GM03348 (cell line): Measurements from ENCODE around the gene PLEKHA7.

Experiments used
- DNase-seq: peaks from one replicate; pipeline ENCODE4 v3.0.0; 2012; ENCODE audit warnings: low spot score

Gene PLEKHA7

GRCh38 chr11:16806791-16807190, 207.4 kb downstream of the PLEKHA7 start:
- no peak for DNase-seq

DNA sequence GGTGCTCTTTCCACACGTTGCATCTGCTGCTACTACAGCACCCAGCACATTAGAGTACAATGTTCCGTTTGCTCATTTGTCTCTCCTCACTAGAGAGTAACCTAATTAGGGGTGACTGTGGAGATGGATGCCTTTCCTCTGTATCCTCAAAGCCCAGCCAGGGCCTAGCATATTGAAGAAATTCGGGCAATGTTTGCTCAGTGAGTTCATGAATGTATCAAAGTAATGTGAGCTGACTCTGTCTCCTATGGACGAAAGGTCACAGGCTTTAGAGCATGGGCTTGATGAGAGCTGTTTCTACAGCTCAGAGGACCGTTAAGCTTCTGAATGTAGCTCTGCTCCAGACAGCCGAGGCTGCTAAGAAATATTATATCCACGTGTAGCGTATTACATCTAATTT, 208.3 kb downstream of the PLEKHA7 start:
- no peak for DNase-seq

DNA sequence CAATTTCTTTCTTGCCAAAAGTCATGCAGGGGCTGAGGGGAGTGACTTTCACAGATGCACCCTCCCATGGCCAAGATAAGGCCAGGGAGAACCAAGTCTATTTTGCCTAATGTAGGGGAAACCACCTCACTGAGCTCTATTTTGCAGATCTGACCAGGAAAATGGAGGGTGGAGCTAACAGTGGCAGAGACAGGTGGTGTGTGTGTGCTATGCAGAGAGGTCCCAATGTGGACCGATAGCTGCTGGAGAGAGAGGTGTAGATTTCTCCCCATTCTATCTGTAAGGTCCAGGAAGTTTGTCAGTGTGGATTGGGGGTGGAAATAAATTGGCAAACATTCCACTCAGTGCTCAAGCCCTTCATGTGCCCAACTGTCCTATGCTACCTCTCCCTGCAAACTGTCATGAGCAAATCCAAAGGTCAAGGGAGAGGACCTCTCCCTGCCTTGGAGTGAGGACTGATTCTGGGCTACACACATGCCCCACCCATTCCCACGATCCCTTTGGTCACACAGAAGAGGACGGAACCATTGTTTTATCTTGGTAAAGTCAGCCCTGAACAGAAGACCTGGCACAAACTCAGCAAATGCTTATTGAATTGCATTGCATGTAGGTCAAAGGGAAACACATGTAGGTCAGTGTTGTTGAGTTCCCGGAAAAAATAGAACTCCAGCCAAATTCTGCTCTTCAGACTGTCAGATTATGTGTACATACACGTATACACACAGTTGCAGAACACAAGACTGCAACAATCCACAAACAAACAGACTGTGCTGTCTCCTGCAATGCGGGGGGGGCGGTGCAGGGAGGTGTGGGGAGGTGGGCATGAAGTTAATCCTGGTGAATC, 209.9 kb downstream of the PLEKHA7 start:
- no peak for DNase-seq

DNA sequence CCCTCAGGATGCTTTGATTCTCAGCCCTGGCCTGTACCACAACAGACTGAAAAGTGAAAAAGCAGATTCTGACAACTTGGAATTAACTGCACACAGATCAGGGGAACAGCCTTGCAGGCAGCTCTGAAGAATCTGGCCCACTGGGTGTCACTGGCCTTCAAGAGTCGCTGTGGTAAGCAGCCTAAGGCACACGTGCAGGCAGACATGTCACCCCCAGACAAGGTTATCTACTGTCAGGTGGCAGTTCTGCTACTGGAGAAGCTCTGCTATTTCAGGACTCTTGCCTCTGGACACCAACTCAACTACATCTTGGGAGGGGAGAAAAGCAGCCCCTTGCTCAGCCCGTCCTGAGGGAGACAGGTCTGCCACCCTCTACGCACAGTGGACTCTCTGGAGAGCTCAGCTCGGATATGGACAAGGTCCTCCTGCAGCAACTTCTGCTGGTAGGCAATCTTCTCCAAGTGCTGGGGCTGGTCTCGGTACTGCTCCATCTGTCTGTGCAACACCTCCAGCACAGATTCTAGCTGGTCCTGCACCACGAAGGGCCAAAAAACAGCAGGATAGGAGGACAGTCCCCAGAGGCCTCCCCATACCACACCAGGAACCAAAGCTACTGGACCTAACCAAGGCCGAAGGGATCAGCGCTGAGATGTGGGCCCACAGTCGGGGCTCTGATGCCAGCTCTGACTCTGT, 212.8 kb downstream of the PLEKHA7 start:
- DNase-seq, result no peak

- no peak for DNase-seq
Observed at GRCh38 chr11:16800382-16800781, 213.8 kb downstream of the PLEKHA7 start.

DNA sequence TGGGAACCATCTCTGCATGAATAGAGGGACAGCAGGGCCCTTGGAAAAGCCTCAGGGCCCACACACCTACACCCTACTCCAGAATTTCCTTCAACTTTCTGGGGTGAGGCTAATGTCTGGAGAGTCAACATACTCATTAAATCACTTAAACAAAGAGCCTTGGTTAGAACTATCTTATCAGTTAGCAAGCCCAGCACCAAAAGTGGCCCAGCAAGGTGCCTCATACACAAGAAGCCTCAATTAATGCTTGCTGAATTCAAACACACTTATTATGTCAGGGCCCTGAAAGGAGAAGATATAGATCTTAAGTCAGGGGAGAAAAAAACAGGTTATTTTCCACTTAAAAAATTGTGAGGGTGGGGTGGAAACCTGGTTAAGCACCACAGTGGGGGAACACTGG, 214.3 kb downstream of the PLEKHA7 start:
- no peak for DNase-seq

GRCh38 chr11:16799221-16799620, 215.0 kb downstream of the PLEKHA7 start:
- no peak for DNase-seq

DNA sequence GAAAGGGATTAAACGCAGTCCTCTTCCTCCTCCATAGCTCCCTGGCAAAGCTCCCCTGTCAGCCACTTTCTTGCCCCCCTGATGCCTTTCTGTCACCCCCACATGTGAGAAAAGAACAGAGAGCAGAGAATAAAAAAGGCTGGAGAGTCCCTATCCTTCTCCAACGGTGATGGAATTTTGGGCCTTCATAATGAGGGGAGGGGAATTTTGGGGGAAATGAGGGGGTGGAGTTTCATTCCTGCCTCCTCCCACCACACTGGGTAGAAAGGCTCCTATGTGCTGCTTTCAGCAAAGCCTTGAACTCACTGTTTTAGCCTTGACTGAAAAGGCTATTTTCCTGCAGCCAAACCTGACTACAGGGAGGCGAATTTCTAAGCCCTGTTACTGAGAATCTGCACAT, 216.4 kb downstream of the PLEKHA7 start:
- DNase-seq, result no peak

DNA sequence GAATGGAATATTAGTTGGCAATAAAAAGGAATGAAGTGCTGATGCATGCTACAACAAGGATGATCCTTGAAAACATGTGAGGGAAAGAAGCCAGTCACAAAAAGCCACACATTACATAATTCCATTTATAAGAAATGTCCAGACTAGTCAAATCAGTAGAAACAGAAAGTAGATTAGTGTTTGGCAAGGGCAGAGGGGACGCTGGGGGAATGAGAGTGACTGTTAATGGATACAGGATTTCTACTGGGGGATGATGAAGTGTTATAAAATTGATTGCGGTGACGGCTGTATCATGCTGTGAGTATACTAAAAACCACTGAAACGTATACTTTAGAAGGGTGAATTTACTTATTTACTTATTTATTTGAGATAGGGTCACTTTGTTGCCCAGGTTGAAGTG, 217.9 kb downstream of the PLEKHA7 start:
- DNase-seq, result no peak

GRCh38 chr11:16795146-16795545, 219.1 kb downstream of the PLEKHA7 start:
- DNase-seq, result no peak

DNA sequence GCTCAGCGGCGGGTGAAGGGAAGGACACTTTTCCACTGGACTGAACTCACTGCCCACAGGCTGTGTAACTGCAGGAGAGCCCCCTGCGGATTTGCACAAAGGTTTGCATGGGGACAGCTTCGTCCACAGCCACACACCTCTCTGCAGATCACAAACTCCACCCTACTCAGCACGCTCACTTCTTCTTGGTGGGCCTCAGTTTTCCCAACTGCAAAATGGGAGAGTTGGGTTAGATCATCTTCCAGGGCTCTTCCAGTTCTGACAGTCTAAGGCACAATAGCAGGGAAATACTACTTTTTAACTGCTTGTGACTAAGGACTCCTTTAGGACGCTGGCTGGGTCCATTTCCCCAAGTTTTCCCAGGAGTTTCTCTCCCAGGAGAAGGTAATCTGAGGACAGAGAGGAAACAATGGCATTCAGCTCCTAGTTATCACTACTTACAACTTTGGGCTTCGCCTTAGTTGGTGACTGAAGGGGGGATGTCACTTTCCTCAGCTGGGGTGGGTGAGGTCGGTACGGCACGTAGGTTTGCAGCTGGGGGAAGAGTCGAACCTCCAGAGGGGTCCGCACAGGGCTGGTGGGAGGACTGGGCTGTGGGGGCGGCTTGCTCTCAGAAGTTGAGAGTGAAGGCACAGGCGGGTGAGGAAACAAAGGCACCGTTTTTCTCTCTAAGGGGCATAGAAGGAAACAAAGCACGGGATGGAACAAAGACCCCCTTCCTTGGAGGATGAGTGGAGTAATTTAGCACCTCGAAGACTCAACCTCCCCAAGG, 220.0 kb downstream of the PLEKHA7 start:
- no peak for DNase-seq

- DNase-seq, result no peak
Observed at GRCh38 chr11:16793511-16793910, 220.7 kb downstream of the PLEKHA7 start.

- DNase-seq, result no peak
Observed at GRCh38 chr11:16793009-16793408, 221.2 kb downstream of the PLEKHA7 start.

DNA sequence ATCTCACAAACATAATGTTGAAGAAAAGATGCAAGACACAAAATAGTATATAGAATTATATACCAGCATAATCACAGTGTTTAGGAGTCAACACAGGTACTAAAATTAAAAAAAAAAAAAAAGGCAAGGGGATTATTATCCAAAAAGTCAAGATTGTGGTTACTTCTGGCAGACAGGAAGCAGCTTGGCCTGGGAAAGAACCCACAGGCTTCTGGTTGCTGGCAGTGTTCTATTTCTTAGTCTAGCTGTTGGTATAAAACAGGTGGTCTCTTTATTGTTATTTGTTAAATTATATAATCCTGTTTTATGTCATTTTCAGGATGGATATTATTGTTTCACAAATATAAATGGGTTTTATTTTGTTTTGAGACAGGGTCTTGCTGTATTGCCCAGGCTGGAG, 221.8 kb downstream of the PLEKHA7 start:
- no peak for DNase-seq

- peak; percentile 91 for DNase-seq
Observed at GRCh38 chr11:16791191-16791961, 222.8 kb downstream of the PLEKHA7 start.

GRCh38 chr11:16790486-16791190, 223.6 kb downstream of the PLEKHA7 start:
- no peak for DNase-seq

DNA sequence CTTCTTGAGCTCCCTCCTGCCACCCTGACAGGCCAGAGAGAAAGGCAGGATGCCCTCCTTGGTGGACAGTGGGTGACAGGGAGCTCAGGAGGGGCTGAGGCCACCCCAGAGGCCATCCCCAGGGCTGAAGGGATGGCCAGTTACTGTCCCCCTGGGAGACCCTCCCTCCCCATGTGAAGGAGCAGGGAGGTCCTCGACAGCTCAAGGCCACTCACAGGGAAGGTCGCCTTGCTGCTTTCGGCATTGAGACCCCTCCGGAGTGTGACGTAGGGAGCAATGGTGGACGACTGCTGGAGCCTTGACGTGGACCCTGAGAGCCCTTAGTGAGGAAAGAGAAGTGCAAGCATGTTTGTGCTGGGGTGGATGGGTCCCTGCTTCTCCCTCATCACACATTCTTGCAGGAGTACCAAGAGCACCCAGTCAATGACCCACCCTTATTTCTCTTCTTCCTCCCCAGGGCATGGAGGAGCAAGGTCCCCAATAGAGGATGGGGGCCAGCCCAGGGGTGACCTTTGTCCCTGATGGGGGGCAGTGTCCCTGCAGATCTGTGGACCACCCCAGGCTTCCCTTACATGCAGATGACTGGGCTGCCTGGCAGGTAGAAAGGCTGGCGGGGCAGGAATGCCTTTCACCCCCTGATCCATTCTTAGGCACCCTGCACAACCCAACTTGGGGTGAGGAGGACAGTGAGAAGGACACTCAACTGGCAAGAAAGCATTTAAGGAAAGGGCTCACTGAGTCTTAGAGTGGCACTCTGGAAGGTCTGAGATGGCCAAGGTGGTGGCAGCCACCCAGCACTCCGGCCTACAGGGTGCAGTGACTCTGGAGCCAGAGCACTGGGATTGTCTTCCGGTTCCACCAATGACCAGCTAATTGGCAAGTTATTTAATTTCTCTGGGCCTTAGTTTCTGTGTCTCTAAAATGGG, 224.4 kb downstream of the PLEKHA7 start:
- no peak for DNase-seq

DNA sequence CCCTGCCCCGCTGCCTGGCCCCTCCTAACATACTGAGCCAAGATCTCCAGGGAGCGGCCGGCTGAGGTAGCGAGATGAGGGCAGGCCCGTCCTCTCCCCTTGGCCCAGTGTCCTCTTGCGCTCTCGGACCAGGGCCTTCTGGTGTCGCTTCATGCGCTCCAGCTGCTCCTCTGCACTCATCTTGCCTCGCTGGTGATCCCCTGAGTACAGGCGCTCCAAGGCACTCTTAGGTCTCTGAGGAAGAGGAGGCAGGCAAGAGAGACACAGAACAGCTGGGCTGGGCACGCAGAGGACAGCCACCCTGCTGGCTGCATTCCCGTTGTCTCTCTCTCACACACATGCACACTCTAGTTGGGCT, 225.2 kb downstream of the PLEKHA7 start:
- no peak for DNase-seq

DNA sequence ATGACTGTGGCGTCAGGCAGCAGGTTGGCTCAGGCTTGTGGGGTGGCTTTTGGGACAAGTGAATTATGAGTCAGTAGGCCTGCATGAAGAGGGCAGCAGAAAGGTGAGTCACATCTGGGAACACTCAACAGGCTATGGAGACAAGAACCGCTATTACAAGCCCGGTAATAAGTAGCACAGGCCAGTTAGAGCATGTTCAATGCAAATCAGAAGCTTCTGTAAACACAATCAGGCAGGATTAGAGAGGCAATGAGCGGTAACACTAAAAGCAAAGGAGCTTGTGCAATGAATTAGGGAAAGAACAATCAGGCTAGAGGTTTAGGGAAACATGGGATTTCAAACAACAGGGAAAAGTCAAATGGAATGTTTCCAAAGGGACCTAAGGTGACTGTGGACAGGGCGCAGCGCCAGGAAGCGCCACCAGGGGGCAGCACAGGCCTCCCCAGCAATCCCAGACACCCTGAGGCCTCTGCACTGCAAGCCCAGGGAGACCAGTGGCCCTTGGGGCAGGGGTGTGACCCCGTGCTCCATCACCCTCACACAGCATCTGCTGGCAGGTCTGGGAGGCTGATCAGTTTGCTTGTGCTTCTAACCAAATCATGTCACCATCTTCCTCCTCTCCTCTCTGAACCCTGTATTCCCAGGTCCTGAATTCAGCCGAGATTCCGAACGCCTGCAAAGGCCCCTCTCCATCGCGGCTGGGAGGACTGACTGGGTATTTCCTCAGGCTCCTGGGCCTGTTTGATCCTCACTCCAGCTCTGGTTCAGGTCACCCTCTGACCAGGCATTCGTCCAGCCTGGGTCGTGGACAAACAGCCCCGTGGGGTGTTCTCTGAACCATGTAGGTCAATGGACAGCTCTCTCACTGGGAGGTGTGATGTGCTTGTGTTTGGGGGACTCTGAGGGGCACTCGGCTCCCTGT, 225.8 kb downstream of the PLEKHA7 start:
- DNase-seq, result peak; percentile 84
